Astrocyte (in vitro differentiated cells and primary cell): ENCODE data around the gene KIF5A.

Experiments
- EZH2 ChIP-seq: IDR thresholded peaks from 2 replicates; pipeline ENCODE4 v1.6.1; 2012; ENCODE audit warnings: mild to moderate bottlenecking, low read length, inconsistent platforms; ENCODE audit not compliant: insufficient read depth
- TF ChIP-seq, protein P1 (sequence below): IDR thresholded peaks from 2 replicates; pipeline ENCODE4 v1.5.1; 2011; ENCODE audit warnings: low read depth, mild to moderate bottlenecking, inconsistent platforms, low read length, moderate library complexity; ENCODE audit not compliant: insufficient read depth

- TF ChIP-seq, protein P1, sequence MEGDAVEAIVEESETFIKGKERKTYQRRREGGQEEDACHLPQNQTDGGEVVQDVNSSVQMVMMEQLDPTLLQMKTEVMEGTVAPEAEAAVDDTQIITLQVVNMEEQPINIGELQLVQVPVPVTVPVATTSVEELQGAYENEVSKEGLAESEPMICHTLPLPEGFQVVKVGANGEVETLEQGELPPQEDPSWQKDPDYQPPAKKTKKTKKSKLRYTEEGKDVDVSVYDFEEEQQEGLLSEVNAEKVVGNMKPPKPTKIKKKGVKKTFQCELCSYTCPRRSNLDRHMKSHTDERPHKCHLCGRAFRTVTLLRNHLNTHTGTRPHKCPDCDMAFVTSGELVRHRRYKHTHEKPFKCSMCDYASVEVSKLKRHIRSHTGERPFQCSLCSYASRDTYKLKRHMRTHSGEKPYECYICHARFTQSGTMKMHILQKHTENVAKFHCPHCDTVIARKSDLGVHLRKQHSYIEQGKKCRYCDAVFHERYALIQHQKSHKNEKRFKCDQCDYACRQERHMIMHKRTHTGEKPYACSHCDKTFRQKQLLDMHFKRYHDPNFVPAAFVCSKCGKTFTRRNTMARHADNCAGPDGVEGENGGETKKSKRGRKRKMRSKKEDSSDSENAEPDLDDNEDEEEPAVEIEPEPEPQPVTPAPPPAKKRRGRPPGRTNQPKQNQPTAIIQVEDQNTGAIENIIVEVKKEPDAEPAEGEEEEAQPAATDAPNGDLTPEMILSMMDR: no peak
- TF ChIP-seq EZH2: no peak
These were observed 35.0 kb upstream of the KIF5A start for GRCh38 chr12:57514720-57515407.
